GM21723 (cell line): Measurements from ENCODE around the gene ERI2.
A peak's percentile ranks its signal among the peaks of the same experiment; 100 is the strongest.

Experiments used
- ATAC-seq: cut with Tn5 transposase; IDR thresholded peaks from one replicate; pipeline ENCODE4 v1.9.1; 2021; ENCODE audit warnings: mild to moderate bottlenecking, moderate library complexity; ENCODE audit not compliant: unreplicated experiment

ERI2 gene

DNA sequence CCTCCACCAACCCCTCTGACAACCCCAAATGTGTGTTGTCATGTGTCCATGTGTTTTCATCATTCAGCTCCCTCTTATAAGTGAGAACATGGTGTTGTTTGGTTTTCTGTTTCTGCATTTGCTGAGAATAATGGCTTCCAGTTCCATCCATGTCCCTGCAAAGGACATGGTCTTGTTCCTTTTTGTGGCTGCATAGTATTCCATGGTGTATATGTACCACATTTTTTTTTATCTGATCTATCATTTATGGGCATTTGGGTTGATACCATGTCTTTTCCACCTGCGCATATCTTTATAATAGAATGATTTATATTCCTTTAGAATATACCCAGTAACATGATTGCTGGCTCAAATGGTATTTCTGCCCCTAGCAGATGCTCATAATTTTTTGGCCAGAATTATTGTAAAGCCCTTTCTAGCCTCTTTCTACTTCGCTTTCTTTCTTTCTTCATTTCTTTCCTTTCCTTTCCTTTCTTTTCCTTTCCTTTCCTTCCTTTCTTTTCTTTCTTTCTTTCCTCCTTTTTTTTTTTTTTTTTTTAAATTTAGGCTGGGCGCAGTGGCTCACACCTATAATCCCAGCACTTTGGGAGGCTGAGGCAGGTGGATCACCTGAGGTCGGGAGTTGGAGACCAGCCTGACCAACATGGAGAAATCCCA is 12.8 kb upstream of the ERI2 start:
- no peak for ATAC-seq

DNA sequence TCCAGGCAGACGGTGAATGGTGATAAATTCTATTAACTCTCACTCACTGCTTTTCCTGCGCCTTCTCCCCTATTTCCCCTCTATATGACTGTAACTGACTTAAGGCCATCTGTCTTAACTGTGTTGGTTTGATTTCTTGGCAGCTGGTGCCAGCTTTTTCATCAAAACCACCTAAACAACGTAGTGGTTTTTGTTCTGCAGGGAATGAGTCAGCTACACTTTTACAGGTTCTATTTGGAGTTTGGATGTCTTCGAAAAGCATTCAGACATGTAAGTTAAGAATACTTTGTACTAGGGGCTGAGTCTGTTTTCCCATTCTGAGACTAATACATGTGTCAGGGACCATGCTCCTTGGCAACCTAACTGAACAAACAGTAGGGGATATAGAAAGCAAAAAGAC is 8.5 kb upstream of the ERI2 start:
- no peak for ATAC-seq

DNA sequence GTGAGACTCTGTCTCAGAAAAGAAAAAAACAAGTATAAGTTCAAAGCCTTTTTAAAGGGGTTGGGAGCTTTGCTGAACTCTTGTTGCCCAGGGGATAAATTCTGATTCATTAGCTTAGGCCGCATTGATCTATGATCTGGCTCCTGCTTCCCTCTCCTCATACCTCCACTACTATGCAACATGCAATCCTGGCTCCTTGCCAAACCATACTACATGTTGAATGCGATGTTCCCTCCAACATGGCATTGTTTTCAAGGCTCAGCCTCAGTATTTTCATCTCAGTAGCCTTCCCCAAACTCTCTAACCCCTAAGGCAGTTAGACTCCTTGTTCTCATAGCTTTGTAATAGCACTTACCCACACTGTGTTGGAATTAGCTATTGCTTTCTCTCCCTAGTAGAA is 6.2 kb upstream of the ERI2 start:
- ATAC-seq, result no peak

DNA sequence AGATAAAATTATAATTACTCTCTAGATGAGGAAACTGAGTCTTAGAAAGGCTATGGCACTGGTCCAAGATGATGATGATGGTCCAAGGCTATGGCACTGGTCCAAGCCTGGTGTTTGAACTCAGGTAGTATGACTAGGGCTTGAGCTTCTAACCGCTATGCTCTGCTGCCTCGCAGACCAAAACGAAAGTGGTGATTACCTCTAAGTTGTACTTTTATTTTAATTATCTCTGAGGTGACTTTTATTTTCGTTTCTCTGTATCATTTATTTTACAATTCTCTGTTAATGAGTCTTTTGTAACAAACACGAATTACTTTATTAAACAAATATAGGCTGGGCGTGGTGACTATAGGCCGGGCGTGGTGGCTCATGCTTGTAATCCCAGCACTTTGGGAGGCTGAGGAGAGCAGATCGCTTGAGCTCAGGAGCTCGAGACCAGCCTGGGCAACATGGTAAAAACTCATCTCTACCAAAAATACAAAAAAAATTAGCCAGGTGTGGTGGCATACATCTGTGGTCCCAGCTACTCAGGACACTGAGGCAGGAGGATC is 5.7 kb upstream of the ERI2 start:
- ATAC-seq, result no peak

DNA sequence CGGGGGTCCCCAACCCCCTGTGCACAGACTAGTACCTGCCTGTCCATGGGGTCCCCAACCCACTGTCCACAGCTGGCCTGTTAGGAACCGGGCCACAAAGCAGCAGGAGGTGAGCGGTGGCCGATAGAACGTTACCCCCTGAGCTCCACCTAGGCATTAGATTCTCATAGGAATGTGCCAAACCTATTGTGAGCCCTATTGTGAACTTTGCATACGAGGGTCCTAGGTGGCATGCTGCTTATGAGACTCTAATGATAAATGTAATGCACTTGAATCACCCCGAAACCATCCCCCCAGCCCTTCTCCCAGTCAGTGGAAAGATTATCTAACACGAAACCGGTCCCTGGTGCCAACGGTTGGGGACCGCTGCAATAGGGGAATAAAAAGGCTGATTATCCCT is 1.6 kb upstream of the ERI2 start:
- no peak for ATAC-seq

DNA sequence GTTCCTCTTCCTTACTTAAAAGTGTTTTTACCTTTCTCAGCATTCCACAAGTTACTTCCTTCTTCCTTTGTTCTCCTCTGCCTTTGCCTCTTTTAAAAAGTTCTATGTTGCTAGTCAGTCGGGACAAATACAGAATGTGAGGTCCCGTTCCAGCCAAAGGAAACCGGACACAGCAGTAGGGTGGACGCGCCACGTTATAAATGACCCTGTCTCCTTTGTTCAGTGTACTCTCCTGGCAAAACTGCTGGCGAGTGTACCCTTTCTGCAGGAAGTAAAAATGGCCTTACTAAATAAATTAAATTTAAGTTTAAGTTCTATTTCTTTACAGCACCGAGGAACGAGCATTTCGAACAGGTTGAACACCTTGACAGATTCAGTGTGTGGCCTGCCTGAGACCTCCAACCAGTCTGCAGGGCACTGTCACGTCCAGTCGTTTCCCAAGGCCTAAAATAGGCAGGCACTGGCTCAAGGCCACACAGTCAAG is 546 bp downstream of the ERI2 start:
- ATAC-seq, result peak; percentile 30

DNA sequence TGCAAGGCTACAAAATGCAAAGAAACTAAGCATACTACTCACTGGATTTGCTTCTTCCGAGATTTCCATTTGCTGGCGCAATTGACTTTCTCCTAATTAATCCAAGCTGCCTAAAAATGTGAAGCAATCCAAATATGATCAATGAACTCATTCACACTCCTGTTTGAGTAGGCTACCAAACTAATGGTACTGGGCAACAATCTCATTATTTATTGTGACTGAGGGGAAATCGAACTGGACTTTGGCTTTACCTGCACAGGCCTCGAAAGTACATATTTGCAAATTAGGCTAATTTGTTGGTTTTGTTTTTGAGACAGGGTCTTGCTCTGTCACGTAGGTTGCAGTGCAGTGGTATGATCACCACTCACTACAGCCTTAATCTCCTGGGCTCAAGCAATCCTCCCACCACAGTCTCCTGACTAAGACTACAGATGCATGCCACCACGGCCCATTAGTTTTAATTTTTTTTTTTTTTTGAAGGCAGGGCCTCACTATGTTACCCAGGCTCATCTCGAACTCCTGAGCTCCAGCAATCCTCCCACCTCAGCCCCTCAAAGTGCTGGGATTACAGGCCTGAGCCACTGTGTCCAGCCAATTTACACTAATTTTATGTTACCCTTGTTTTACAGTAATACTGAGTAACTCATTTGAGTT is 2.6 kb downstream of the ERI2 start:
- ATAC-seq, result no peak

DNA sequence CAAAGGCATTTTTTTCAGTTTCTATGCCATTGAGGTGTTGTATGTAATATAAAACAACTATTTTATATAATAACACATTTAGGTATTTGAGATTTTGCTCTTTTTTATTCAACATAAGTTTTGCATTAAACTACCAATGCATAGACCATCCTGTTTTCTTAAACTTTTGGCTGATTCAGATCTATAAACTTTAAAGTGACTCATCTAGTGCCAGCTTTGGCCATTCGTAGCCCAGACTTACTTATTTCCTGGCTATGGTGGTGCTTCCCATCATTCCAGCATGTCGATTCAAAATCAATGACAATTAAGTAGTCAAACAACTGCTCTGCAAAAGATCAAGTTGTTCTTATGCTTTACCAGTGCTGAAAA is 3.1 kb downstream of the ERI2 start:
- no peak for ATAC-seq

DNA sequence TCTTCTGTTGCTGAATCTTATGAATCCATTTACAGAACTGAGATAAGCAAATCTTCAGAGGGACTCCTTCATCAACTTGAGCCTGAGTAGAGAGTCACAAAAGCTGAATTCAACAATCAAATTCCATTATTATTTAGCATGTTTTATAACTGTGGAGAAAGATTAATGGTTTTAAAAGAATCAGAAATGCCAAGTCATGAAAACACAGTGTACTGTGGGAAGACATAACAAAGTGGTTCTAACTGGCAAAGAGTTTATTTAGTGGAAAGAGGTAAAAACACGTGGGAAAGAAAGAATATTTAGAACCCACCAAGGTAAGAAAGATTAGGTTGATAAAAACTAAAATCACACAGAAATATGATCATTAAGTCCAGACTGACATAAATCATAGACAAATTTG is 5.0 kb downstream of the ERI2 start:
- no peak for ATAC-seq

DNA sequence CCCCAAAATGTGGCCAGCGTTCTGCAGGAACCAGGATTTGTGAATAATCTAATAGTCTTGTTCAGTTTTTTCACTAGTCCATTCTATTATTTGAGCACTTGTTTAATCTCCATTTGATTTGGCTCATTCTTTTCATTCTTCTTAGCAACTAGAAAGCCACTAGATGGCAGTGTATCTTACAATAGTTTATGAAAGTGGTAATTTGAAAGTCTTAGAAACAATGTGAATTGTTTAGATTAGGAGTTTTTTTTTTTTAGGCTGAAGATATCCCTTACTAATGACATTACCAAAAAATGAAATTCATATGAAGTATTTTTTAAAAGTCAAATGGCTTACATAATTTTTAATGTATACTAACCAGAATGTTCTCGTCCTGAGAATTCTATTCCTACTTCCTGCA is 6.7 kb downstream of the ERI2 start:
- no peak for ATAC-seq

DNA sequence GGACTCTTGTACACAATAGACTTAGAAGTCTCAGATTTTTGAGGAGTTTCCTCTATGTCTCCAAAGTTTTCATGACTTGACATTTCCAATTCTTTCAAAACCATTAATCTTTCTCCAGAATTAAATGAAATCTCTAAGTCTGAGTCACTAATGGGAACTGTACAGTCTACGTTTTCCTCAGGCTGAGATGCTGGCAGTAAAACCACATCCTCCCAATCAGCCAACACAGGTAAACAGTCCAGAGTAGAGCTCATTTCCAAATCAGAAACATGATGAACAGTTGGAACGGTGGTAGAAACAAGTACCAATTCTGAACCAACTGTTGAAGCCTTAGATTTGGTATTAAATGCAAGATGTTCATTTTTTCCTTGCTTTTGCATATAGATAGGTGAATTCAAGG is 7.9 kb downstream of the ERI2 start:
- no peak for ATAC-seq

DNA sequence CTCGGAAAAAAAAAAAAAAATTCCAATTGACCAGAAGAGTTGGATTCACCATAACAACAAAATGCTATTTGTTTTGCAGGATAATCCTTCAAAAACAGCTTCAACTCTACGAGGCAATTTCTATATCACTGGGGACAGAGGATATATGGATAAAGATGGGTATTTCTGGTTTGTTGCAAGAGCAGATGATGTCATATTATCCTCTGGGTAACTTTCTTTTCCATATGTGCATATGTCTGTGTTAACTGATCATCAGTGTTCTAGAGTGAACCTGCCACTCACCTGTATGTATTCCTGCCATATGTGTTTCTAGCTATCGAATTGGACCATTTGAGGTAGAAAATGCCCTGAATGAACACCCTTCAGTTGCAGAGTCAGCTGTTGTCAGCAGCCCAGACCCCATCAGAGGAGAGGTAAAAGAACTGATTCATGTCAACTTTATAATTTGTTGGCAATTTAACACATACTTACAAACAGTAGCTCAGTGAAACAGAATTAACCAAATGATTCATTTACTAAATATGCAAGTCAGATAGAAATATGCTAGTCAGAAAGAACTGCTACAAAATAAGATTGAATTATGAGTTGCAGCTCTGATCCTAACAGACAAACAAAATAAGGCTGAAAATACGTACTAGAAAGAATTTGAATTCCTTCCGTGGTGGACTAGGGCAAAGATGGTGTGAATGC is 14.2 kb downstream of the ERI2 start:
- ATAC-seq, result no peak

DNA sequence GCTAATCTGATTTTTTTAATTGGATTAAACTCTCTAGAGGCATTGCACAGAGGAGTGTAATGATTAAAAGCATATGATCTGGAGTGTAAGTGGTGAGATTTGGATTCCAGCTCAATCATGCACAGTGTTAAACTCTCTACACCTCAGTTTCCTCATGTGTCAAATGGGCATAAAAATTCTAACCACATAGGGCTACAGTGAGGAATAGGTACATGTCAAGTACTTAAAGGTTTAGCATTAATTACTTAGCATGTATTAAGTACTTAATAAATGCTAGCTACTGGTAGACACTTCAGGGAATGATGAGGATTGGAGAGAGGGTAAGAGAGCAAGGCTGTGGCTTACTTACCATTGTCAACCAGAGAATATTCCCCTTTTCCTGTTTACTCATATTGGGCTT is 17.1 kb downstream of the ERI2 start:
- no peak for ATAC-seq

DNA sequence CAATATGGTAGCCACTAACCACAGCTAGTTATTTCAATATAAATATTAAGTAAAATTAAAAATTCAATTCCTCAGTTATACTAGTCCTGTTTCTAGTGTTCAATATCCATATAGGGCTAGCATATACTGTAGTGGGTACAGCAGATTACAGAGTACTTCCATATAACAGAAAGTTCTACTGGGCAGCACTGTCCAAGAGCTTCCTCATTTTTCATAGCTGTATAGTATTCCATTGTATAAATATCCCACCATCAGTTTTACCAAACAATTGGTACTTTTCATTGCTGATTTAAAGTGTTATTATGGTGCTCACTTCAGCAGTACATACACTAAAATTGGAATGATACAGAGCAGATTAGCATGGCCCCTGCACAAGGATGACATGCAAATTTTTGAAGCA is 22.1 kb downstream of the ERI2 start:
- no peak for ATAC-seq

DNA sequence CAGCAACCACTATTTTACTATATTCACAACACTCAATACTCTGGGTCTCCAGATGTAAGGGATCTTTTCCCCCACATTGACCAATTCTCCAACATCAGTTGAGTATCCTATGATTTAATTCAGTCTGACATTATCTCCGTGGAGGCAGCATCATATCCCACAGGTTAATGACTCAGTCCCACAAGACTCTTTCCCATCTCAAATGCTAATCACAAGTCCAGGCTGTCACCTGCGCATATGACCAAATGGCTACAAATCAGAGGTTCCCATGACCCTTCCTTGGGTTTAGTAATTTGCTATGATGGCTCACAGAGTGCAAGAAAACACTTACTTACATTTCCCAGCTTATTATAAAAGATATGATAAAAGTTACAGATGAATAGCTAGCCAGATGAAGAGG is 23.8 kb downstream of the ERI2 start:
- no peak for ATAC-seq

DNA sequence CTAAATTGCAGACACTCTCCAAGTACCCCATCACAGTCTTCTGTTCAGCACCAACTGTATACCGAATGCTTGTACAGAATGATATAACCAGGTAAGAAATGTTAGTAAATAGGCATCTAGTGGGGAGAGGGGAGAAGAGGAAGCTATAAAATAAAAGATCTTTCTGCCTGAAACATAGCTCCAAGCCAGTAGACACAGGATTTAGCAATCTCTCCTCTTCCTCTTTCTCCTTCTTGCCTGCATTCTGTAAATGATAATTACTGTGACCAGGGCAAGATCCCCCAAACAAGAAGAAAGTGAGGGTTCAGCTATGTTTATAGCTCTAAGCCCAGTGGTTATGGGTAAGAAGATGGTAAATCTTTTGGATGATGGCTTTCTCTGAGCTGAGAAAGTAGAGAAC is 24.6 kb downstream of the ERI2 start:
- ATAC-seq, result no peak

DNA sequence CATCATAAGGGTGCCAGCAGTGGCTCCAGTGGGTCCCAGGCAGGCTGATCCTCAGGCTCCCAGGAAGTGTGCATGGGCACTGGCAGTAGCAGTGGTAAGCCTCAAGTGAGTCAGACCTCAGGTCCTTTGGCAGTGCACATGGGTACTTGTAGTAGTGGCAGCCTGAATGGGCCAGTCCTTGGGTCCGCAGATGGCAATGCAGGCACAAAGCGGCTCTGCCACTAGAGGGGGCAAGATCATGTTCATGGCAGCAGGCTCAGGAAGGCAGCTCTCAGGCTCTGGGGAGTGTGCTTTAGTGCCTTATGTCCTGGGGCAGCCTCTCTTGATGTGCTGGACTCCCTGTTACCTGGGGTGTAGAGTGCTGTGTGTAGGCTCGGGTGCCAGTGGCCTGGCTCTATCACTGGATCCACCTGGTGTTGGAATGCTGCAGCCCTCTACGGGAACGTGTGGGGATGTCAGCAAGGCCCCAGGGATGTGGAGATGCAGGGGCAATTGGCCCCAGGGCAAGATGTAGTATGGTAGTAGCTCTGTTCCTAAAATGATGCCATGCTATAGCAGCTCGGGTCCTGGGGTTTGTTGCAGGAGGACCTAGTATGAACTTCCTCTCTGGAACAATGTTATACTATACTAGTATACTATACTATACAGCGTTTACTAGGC is 31.4 kb downstream of the ERI2 start:
- ATAC-seq, result peak; percentile 60

DNA sequence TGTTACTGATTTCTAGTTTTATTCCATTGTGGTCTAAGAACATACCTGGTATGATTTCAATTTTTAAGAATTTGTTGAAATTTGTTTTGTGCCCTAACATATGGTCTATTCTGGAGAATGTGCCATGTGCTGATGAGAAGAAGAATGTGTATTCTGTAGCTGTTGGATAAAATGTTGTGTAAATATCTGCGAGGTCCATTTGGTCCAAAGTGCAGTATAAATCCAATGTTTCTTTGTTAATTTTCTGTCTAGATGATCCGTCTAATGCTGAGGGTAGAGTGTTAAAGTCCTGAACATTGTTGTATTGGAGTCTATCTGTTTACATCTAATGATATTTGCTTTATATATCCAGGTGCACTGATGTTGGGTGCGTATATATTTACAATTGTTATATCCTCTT is 32.6 kb downstream of the ERI2 start:
- no peak for ATAC-seq

DNA sequence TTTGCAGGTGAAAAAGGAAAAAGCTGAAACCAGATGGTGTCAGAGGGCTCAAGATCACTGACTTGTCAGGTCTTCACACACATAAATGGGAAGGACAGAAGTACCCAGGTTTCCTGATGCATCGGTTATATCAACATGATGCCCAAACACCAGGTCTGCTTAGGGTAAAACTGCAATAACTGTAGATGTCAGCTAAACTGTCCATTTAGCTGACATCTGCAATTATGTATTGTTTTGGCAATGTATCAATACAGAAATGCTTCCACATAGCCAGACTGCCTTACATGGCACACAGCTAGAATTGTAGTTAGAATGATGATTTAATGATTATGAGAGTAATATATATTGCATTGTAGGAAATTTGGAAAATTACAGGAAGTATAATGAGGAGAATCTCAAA is 37.5 kb downstream of the ERI2 start:
- no peak for ATAC-seq

DNA sequence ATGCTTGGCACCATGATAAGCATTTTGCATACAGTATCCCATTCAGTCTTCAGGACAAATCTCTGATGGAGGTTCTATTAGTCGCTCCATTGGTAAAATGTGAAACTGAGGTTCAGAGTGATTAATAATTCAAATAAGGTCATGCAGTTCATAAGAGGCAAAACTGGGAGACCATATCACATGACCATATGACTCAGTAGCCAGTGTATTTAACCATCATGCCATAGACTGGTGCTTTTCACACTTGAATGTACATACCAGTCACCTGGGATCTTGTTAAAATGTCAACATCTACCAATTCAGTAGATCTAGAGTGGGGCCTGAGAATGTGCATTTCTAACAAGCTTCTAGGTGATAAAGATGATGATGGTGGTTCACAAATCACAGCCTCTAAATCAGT is 38.2 kb downstream of the ERI2 start:
- ATAC-seq, result no peak

DNA sequence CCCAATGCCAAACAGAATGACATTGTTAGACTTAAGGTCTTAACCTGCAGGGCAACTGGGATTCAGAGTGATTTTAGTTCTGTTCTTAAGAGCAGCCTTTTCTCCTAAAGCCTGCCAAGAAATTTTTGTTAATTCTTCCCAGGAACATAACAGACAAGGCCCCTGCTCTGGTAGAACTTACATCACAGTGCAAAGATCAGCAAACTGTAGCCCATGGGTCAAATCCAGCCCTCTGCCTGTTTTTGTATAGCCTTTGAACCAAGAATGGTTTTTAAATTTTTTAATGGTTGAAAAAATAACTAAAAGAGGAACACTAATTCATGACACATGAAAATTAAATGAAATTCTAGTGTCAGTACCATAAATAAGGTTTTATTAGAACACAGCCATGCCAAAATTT is 38.7 kb downstream of the ERI2 start:
- no peak for ATAC-seq

DNA sequence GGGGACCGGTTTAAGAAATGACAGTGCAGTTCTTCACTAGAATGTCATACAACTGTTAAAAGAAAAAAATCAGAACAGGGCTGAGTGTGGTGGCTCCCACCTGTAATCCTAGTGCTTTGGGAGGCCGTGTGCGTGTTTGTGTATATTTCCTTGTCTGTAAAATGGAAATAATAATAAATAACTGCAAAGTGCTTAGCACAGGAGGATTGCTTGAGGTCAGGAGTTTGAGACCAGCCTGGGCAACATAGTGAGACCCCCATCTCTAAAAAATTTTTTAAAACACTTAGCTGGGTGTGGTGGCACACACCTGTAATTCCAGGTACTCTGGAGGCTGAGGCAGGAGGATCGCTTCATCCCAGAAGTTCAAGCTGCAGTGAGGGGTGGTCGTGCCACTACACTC is 40.0 kb downstream of the ERI2 start:
- no peak for ATAC-seq
